ENCODE data around the gene TLR2.

TLR2 gene

GRCh38 chr4:153684182-153684970 is at the start of gene TLR2:
TSS of gene TLR2 (plus strand) at chr4:153684280. CDS start at chr4:153702908, 18,628 bp downstream.
- peak; percentile 15 to 54 (median 42) for DNase-seq

- DNase-seq, result no peak
These were observed 49.2 kb upstream of the TLR2 start for GRCh38 chr4:153634738-153635353.

- DNase-seq, result no peak
These were observed 48.2 kb upstream of the TLR2 start for GRCh38 chr4:153635846-153636245.

DNA sequence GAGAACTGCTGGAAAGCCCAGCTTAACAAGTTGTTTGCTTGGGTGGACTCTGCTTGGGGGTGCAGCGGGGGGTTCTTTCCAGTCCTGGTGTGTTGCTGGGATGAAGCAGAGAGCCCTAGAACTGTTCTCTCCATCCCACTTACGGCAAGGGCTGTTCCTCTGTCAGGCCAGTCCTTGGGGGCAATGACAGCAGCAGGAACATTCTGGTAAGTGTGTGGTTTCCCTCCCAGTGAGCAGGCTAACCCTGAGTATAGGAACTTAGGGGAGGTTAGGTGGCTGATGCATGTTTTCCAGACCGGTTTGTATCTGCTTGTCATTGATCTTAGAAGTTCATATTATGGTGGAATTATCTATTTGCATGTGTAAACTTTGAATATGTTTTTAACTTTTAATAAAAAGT is 46.9 kb upstream of the TLR2 start:
- no peak for DNase-seq

DNA sequence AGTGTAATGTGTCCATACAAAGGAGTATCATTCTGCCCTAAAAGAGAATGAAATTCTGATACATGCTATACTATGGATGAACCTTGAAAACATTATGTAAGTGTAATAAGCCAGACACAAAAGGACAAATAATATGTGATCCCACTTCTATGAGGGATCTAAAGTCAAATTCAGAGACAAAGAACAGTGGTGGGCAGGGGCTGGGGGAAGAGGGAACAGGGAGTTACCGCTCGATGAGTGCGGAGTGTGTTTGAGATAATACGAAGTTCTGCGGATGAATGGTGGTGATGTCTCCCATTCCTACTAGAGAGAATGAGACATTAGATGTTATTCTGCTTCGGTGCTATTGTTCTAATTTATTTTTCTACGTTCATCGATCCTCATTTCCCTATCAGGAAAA is 46.1 kb upstream of the TLR2 start:
- no peak for DNase-seq

GRCh38 chr4:153638999-153639398 is 45.1 kb upstream of the TLR2 start:
- no peak for DNase-seq

DNA sequence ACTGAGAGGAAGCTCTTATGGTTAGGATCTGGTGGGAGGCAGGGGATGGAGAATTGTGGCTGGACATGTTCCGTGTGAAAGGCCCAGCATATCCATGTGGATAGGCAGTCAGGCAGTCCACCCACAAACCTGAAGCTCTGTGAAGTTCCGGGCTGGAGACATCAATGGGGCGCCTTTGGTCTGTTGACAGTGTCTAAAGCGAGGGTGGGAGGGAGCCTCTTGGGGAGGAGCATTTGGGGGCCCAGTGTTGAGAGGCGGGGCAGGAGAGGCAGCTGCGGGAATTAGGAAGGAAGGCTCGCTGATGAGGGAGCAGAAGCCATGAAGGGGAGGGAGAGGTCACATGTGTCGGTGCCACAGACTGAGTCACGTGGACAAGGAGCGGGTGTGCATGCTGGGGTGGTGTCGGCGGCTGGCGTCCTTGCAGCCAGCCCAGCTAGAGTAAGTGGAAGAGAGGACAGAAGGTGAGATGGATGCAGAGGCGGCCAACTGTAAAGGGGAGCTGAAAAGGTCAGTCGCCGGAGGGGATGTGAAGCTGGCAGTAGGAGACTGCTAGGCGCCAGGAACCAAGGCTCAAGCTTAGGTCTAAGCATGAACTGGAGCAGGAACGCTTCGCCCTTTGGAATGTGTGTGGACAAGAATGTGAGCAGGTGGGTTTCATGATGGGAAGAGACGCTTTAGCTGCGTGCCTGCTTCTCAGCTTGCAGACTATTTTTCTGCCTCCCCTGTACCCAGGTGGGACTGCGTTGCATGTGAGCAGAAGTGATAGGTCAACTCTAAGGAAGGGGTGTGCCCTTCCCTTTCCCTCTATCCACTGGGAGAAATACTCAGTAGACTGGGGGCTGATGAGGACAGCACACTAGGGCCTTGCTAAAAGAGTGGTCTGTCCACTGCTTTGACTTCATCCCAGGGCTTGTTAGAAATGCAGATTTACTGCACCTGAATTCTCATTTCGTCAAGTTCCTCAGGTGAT is 44.0 kb upstream of the TLR2 start:
- no peak for DNase-seq

- no peak for DNase-seq
These were observed 42.5 kb upstream of the TLR2 start for GRCh38 chr4:153641532-153641931.

- no peak for DNase-seq
These were observed 40.4 kb upstream of the TLR2 start for GRCh38 chr4:153643406-153644383.

DNA sequence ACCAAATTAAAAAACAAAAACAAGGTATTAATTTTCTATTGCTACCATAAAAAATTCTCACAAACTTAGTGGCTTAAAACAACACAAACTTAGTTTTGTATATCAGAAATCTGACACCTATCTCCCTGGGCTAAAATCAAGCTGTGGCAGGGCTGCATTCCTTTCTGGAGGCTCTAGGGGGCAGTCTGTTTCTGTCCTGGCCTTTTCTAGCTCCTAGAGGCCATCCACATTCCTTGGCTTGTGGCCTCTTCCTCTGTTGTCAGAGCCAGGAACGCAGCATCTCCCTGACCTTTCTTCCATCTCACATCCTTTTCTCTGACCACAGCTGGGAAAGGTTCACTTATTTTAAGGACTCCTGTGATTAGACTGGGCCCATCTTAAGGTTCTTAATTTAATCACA is 38.9 kb upstream of the TLR2 start:
- DNase-seq, result no peak

- no peak for DNase-seq
These were observed 37.8 kb upstream of the TLR2 start for GRCh38 chr4:153646261-153646660.

DNA sequence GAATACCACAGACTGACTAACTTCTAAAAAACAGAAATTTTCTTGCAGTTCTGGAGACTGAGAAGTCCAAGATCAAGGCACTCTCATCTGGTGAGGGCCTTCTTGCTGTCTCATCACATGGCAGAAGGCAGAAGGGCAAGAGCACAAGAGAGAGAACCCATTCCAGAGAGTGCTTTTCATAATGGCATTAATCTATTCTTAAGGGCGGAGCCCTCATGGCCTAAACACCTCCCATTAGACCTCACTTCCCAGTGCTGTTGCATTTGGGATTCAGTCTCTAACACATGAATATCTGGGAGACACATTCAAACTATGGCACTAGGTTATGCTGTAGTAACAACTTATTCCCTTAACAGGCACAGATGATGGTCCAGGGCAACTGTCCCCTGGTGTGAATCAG is 37.1 kb upstream of the TLR2 start:
- DNase-seq, result no peak

DNA sequence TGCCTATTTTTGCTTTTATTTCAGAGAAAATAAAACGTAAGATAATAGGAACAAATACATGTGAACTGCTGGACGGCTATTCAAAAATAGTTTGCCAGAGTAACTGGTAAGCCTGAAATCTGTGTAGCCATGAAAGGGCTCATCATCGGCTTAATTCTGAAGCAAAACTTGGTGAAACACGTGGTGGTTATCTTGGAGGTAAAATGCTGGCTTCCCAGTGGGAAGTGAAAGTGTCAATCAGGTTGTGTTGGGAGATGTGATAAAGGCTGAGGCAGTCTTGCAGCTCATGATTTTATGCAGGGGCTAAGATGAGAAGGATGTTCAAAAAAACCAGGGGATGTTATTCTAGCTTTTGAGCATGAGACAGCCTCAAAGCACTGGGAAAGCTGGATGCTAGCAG is 36.1 kb upstream of the TLR2 start:
- DNase-seq, result no peak

- DNase-seq, result no peak
These were observed 34.5 kb upstream of the TLR2 start for GRCh38 chr4:153649572-153649991.

GRCh38 chr4:153651116-153651515 is 33.0 kb upstream of the TLR2 start:
- DNase-seq, result no peak

DNA sequence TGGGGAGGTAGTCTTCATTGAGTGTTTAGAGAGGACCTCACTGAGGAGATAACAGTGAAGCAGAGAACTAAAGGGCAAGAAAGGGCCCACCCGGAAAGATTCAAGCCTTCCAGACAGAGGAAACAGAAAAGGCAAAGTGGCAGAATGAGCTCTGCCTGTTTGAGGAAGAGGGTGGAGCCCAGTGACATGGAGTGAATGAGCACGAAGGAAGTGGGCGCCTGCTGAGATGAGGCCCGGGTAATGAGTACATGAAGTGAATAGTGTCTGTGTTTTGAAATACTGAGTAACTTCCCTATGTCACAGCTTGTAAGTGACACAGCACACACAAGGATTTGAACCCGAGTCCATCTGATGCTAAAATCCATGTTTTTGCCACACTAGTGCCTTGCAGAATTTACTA is 32.5 kb upstream of the TLR2 start:
- peak in 3 of 4 experiments; percentile 5 to 41 (median 12) for DNase-seq

DNA sequence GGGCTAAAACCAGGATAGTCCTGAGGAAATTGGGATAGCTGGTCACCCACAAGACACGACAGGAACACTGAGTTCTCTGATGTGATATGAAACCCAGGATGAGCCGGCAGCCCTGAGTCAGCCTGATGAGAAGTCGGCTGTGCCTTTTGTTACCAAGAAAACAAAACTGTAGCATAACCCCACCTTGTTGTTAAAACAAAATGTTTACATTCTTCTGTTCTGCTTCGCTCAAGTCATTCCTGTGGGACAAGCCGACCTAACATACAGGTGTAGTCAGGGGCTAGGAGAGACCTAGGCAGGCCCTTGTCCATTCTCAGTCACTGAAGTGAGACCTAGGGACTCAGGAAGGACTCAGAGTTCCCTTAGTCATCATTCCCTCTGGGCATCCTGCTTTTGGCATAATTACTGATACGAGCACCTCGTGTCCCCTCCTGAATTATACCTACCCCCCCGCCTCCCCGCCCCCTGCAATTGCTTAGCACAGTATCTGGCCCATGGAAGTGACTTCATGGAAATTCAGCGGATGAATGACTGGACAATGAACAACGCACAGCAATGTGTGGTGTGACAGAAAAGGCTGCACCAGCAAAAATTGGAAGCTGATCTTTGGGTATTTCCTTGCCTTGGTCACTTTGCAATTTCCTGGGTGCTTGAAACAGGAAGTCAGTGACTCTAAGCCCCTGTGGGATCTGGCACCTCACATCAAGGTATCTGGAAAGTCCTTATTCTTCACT is 31.9 kb upstream of the TLR2 start:
- no peak for DNase-seq

DNA sequence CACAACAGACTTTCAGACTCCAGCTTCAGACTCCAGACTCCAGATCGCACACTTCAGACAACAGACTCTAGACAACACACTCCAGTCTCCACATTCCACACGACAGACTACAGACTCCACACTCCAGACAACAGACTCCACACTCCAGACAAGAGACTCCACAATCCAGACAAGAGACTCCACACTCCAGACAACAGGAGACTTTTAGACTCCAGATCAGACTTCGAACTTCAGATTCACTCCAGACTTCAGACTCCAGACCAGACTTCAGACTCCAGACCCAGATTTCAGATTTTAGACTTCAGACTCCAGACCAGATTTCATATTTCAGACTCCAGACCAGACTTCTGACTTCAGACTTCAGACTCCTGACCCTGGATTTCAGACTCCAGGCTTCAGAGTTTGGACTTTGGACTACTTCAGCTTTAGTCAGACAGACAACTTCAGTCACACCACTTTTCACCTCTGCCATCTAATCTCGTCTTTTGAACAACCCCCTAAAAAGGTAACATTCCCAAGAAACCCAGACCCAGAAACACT is 29.0 kb upstream of the TLR2 start:
- no peak for DNase-seq

GRCh38 chr4:153655928-153656327 is 28.2 kb upstream of the TLR2 start:
- DNase-seq, result no peak

DNA sequence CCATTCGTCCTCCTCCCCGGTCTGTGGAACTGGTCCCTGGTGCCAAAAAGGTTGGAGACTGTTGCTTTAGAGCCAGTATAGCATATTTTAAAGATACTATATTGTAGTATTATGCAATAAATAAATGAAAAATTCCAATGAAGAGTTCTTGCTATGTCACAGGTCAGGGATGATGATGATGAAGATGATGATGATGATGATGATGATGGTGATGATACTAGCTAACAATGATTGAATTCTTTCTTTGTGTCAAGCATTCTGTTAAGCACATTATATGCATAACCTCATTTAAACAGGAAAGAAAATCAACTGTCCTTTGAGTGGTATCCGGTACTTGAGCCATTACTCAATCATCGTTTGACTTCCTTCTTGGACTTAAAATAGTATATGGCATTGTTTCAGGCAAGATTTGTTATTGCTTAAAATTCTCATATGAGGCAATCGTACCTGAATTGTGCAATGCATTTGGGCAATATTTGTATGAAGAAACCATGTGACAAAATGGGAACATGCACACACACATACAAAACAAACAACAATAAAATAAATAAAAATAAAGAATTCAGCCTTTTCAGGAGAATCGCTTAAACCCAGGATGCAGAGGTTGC is 22.8 kb upstream of the TLR2 start:
- DNase-seq, result no peak

GRCh38 chr4:153661908-153662307 is 22.2 kb upstream of the TLR2 start:
- no peak for DNase-seq
